Progenitor cell of endocrine pancreas (in vitro differentiated cells): ENCODE results near the gene DHX30. TPM values are rescaled to one million over a fixed set of nuclear protein-coding genes. Genes with fewer than 3 reads are reported as not detected.
A peak's percentile ranks its signal among the peaks of the same experiment; 100 is the strongest.

Experiments
- DNase-seq: peaks from one replicate; pipeline ENCODE4 v3.0.0; 2021; ENCODE audit warnings: low spot score; ENCODE audit not compliant: unreplicated experiment
- H3K27ac Mint-ChIP-seq: 2 replicates; pipeline ENCODE4 v1.8.0; 2021; ENCODE audit warnings: mild to moderate bottlenecking, moderate library complexity, mixed read lengths
- H3K27me3 Mint-ChIP-seq: 2 replicates; pipeline ENCODE4 v1.8.0; 2021; ENCODE audit warnings: mixed read lengths
- H3K36me3 Mint-ChIP-seq: 2 replicates; pipeline ENCODE4 v1.8.0; 2022; ENCODE audit warnings: mixed read lengths; ENCODE audit not compliant: insufficient read depth
- H3K4me1 Mint-ChIP-seq: 2 replicates; pipeline ENCODE4 v1.8.0; 2021; ENCODE audit warnings: low read depth, mixed read lengths
- H3K4me3 Mint-ChIP-seq: 2 replicates; pipeline ENCODE4 v1.8.0; 2021; ENCODE audit warnings: low read depth, mild to moderate bottlenecking, moderate library complexity, mixed read lengths
- H3K9me3 Mint-ChIP-seq: 2 replicates; pipeline ENCODE4 v1.8.0; 2021; ENCODE audit warnings: low read depth, mixed read lengths
- total RNA-seq: library from RNA; stranded (reverse); gene quantifications from 2 replicates; pipeline ENCODE4 v1.2.1, GENCODE V29; 2021
- TF ChIP-seq, protein P1 (sequence below): fragments of 200-600 bp; sonication (generic); IDR thresholded peaks from one replicate; pipeline ENCODE4 v1.5.0; 2021; ENCODE audit warnings: antibody characterized with exemption, mild to moderate bottlenecking; ENCODE audit not compliant: unreplicated experiment

Gene DHX30
- total RNA-seq, 1 donor from 2014 or later = 130 TPM

GRCh38 chr3:47888986-47889757 lies 86.2 kb downstream of the DHX30 start:
- Mint-ChIP-seq H3K27me3 (no peaks in the 10 kb centered on the region), H3K27ac (peak overlapping the region; percentile 96), H3K4me1 (peaks cover 60% of the 10 kb centered on the region), H3K36me3 (peaks cover 31% of the 10 kb centered on the region), H3K4me3 (no peak overlapping the region), H3K9me3 (peaks cover 3% of the 10 kb centered on the region)
- TF ChIP-seq, protein P1, sequence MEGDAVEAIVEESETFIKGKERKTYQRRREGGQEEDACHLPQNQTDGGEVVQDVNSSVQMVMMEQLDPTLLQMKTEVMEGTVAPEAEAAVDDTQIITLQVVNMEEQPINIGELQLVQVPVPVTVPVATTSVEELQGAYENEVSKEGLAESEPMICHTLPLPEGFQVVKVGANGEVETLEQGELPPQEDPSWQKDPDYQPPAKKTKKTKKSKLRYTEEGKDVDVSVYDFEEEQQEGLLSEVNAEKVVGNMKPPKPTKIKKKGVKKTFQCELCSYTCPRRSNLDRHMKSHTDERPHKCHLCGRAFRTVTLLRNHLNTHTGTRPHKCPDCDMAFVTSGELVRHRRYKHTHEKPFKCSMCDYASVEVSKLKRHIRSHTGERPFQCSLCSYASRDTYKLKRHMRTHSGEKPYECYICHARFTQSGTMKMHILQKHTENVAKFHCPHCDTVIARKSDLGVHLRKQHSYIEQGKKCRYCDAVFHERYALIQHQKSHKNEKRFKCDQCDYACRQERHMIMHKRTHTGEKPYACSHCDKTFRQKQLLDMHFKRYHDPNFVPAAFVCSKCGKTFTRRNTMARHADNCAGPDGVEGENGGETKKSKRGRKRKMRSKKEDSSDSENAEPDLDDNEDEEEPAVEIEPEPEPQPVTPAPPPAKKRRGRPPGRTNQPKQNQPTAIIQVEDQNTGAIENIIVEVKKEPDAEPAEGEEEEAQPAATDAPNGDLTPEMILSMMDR = no peak
- DNase-seq = no peak

- TF ChIP-seq, protein P1 = no peak
- Mint-ChIP-seq H3K27ac (peak overlapping the region; percentile 96), H3K4me1 (peaks cover 49% of the 10 kb centered on the region), H3K36me3 (peaks cover 24% of the 10 kb centered on the region), H3K4me3 (peak overlapping the region; percentile 22), H3K9me3 (no peaks in the 10 kb centered on the region), H3K27me3 (no peaks in the 10 kb centered on the region)
- DNase-seq = no peak
Observed at GRCh38 chr3:47890126-47890827, 87.3 kb downstream of the DHX30 start.

- Mint-ChIP-seq H3K4me1 (peaks cover 50% of the 10 kb centered on the region), H3K36me3 (peaks cover 26% of the 10 kb centered on the region), H3K27ac (peak overlapping the region; percentile 96), H3K27me3 (no peaks in the 10 kb centered on the region), H3K9me3 (no peaks in the 10 kb centered on the region), H3K4me3 (no peak overlapping the region)
- TF ChIP-seq, protein P1 = no peak
- no peak for DNase-seq
Observed at GRCh38 chr3:47890828-47891612, 88.1 kb downstream of the DHX30 start.

- no peak overlapping the region for H3K4me3 Mint-ChIP-seq
- H3K36me3 Mint-ChIP-seq = peaks cover 25% of the 10 kb centered on the region
- TF ChIP-seq, protein P1 = no peak
- peaks cover 47% of the 10 kb centered on the region for H3K4me1 Mint-ChIP-seq
- no peak for DNase-seq
- H3K27me3 Mint-ChIP-seq = no peaks in the 10 kb centered on the region
- no peaks in the 10 kb centered on the region for H3K9me3 Mint-ChIP-seq
- peak overlapping the region; percentile 96 for H3K27ac Mint-ChIP-seq
Observed at GRCh38 chr3:47891613-47892005, 88.7 kb downstream of the DHX30 start.
